ENCODE results near the gene GDPD3.

The GDPD3 gene

DNA sequence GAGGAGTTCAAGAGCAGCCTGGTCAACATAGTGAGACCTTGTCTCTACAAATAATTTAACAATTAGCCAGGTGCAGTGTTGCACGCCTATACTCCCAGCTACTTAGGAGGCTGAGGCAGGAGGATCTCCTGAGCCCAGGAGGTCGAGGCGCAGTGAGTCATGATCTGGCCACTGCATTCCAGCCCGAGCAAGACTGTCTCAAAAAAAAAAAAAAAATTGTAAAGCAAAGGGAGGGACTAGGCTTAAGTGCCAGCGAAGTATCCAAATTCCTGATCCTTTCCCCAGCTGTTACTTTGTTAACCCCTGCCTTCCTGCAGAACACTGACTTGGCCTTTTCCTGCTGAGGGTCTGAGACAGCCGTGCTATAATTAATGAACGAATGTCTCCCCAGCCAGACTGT, 2.7 kb downstream of the GDPD3 start:
- Histone ChIP-seq H3K9me3 (replicated peaks; ENCODE audit: low read length) (no peaks in the 10 kb centered on the region), H3K4me2 (ENCODE audit: low read length) (no peak overlapping the region), H3K4me1 (ENCODE audit: control insufficient read depth, insufficient read depth, low read length) (peaks cover 21% of the 10 kb centered on the region), H3K9ac (ENCODE audit: low read depth, low read length) (no peak overlapping the region), H3K27me3 (ENCODE audit: control insufficient read depth, insufficient read depth, low read length) (no peaks in the 10 kb centered on the region), H3K4me3 (ENCODE audit: low read length) (no peak overlapping the region), H3K36me3 (ENCODE audit: insufficient read depth, low read length) (peaks cover 44% of the 10 kb centered on the region)

DNA sequence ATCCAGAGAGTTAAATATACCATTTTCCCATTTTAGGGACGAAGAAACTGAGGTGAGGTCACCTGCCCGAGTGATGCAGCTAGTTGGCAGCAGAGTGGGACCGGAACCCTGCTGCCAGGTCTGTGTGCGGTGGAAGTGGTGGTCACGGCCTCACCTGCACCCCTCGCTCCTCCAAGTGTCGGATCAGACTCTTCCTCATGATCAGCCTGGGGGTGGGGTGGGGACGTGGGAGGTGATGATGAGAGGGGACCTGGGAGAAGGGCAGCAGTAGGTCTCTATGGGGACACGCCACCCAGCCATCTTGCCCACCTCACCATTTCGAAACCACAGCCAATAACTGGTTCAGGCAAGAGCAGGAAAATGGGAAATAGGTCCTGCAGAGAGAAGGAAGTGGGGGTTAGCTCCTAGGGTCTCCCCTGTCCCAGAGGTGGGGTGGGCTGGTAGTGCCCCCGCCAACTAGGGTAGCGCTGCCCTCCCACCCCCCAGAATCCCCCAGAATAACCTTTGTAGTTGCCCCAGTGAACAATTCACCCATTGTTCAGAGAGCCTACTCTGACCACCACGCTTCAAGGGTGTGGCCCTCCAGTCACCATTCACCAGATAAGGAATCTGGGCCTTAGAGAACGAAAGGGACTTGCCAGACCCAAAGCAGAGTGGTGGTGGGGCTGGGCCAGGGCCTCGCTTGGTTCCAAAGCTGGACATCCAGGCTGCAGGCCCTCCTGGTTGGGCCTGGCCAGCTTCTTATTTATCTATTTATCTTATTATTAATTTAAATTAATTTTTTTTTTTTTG, 5.1 kb downstream of the GDPD3 start:
- no peak overlapping the region for H3K4me3 ChIP-seq (ENCODE audit: low read length)
- peaks cover 51% of the 10 kb centered on the region for H3K36me3 ChIP-seq (ENCODE audit: insufficient read depth, low read length)
- no peak overlapping the region for H3K9ac ChIP-seq (ENCODE audit: low read depth, low read length)
- no peak overlapping the region for H3K4me2 ChIP-seq (ENCODE audit: low read length)
- H3K4me1 ChIP-seq (ENCODE audit: control insufficient read depth, insufficient read depth, low read length): peaks cover 8% of the 10 kb centered on the region
- H3K9me3 ChIP-seq (replicated peaks; ENCODE audit: low read length): no peaks in the 10 kb centered on the region
- no peaks in the 10 kb centered on the region for H3K27me3 ChIP-seq (ENCODE audit: control insufficient read depth, insufficient read depth, low read length)

DNA sequence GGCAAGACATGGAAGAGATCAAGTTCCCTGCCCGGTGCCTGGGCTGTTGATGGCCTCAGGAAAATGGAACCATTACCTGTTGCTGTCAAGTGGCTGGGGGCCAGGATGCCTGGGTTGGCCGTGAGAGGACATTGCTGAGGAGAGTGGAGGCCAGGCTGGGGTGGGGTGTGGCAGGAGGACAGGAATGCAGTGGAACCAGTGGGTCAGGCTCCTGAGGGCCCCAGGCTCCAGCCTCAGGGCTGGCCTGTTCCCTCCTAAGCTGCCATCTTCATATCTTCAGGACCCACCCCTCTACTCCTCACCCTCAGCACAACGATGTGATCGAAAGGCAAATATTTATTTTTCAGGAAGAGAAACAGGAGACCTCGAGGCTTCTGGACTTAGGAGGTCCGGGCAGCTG, 8.8 kb downstream of the GDPD3 start:
- Histone ChIP-seq H3K9ac (ENCODE audit: low read depth, low read length) (no peak overlapping the region), H3K36me3 (ENCODE audit: insufficient read depth, low read length) (peaks cover 28% of the 10 kb centered on the region), H3K9me3 (replicated peaks; ENCODE audit: low read length) (no peaks in the 10 kb centered on the region), H3K27me3 (ENCODE audit: control insufficient read depth, insufficient read depth, low read length) (no peaks in the 10 kb centered on the region), H3K4me1 (ENCODE audit: control insufficient read depth, insufficient read depth, low read length) (no peaks in the 10 kb centered on the region), H3K4me2 (ENCODE audit: low read length) (no peak overlapping the region), H3K4me3 (ENCODE audit: low read length) (no peak overlapping the region)

DNA sequence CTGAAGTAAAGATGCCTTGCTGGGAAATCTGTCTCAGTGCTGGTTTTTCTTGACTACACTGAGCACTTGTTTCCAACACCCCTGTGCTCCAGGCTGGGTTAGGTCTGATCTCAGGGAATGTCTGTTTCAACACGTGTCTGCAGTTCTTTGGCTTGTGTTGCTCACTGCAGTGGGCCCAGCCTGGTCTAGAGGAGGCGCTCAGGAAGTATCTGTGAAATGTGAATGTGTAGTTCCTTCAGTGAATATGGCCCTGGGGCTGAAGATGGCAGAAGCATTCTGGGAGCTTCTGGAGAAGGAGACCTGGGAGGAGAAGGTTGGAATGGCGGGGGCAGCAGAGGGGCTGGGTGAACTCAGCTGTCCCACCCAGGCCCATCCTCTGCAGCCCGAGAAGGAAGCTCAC, 9.2 kb downstream of the GDPD3 start:
- Histone ChIP-seq H3K9ac (ENCODE audit: low read depth, low read length) (no peak overlapping the region), H3K9me3 (replicated peaks; ENCODE audit: low read length) (no peaks in the 10 kb centered on the region), H3K4me2 (ENCODE audit: low read length) (no peak overlapping the region), H3K27me3 (ENCODE audit: control insufficient read depth, insufficient read depth, low read length) (no peaks in the 10 kb centered on the region), H3K4me1 (ENCODE audit: control insufficient read depth, insufficient read depth, low read length) (no peaks in the 10 kb centered on the region), H3K4me3 (ENCODE audit: low read length) (no peak overlapping the region), H3K36me3 (ENCODE audit: insufficient read depth, low read length) (peaks cover 28% of the 10 kb centered on the region)

DNA sequence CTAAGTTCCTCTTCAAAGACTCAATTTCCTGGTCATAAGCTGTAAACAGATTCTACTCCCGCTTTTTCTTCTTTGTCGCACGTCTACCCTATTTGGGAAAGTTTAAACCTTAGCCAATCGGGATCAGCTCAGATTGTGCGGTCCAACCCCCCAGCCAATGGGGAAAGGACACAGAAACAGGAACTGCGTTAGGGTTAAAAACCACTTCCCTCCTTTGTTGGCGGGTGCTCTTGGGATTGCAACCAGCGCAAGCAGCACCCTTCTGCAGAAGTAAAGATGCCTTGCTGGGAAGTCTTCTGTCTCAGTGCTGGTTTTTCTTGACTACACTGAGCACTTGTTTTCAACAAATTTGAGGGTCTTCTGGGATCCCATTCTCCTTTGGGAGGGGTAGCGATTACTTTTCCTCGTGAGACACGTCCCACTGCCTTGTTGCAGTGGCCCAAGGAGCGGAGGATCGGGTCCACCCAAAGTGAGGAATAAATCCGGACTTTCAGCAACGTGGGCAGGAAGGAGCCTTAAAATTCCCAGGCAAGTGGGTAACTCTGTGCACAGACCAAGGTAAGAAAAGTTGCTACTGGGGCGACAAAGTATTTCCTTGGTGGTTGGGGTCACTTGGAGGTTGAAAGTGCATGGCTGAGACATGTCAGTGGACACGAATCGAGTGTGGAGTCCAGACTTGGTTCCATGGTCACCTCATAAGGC, 16.3 kb downstream of the GDPD3 start:
- H3K9me3 ChIP-seq (replicated peaks; ENCODE audit: low read length): peaks cover 13% of the 10 kb centered on the region
- H3K4me3 ChIP-seq (ENCODE audit: low read length): peak overlapping the region; percentile 66
- peaks cover 9% of the 10 kb centered on the region for H3K36me3 ChIP-seq (ENCODE audit: insufficient read depth, low read length)
- H3K9ac ChIP-seq (ENCODE audit: low read depth, low read length): peak overlapping the region; percentile 84
- no peaks in the 10 kb centered on the region for H3K27me3 ChIP-seq (ENCODE audit: control insufficient read depth, insufficient read depth, low read length)
- peaks cover 24% of the 10 kb centered on the region for H3K4me1 ChIP-seq (ENCODE audit: control insufficient read depth, insufficient read depth, low read length)
- peak overlapping the region; percentile 83 for H3K4me2 ChIP-seq (ENCODE audit: low read length)

DNA sequence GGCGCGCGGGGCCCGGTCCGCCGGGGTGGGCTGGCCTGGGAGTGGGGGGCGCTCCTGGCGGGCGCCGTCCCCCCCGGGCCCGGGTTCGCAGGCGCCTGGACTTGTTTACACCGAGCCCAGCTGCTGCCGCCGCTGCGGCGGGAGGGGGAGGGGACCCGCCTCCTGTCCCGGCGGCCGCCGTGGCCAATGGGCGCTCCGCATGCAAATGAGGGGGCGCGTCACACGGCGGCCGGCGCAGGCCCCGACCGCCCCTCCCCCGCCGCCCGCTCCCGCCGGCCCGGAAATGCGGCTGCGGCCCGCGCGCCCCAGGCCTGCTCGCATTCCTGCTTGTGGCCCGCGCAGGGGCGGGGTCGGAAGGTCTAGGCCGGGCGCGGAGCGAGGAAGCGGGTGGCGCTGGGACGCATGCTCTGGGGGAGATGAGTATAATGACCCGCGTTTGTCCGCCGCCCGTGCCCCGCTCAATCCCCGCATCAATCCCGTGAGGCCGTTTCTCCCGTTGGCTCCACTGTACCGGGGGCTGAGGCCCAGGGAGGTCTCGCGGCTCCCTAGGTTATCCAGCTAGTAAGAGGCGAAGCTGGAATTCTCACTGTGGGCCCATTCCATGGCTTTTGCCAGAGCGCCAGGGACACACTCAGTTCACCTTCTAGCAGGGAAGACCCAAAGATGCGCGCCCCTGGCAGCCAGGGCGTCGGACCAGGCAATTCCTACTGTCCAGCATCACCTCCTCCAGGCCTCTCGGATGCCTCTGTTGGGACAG, 17.1 kb downstream of the GDPD3 start, which contains the start of gene YPEL3:
Gene YPEL3, minus strand, starts transcription at position 109 of the 757 bp plus-strand sequence. CDS start 731 bp downstream, outside the sequence.
- H3K4me1 ChIP-seq (ENCODE audit: control insufficient read depth, insufficient read depth, low read length): peaks cover 30% of the 10 kb centered on the region
- H3K9ac ChIP-seq (ENCODE audit: low read depth, low read length): peak within 1 kb of the TSS; percentile 84
- H3K9me3 ChIP-seq (replicated peaks; ENCODE audit: low read length): peaks cover 13% of the 10 kb centered on the region
- no peaks in the 10 kb centered on the region for H3K27me3 ChIP-seq (ENCODE audit: control insufficient read depth, insufficient read depth, low read length)
- H3K36me3 ChIP-seq (ENCODE audit: insufficient read depth, low read length): peaks cover 9% of the 10 kb centered on the region
- peak within 1 kb of the TSS; percentile 96 for H3K4me2 ChIP-seq (ENCODE audit: low read length)
- H3K4me3 ChIP-seq (ENCODE audit: low read length): peak within 1 kb of the TSS; percentile 76

DNA sequence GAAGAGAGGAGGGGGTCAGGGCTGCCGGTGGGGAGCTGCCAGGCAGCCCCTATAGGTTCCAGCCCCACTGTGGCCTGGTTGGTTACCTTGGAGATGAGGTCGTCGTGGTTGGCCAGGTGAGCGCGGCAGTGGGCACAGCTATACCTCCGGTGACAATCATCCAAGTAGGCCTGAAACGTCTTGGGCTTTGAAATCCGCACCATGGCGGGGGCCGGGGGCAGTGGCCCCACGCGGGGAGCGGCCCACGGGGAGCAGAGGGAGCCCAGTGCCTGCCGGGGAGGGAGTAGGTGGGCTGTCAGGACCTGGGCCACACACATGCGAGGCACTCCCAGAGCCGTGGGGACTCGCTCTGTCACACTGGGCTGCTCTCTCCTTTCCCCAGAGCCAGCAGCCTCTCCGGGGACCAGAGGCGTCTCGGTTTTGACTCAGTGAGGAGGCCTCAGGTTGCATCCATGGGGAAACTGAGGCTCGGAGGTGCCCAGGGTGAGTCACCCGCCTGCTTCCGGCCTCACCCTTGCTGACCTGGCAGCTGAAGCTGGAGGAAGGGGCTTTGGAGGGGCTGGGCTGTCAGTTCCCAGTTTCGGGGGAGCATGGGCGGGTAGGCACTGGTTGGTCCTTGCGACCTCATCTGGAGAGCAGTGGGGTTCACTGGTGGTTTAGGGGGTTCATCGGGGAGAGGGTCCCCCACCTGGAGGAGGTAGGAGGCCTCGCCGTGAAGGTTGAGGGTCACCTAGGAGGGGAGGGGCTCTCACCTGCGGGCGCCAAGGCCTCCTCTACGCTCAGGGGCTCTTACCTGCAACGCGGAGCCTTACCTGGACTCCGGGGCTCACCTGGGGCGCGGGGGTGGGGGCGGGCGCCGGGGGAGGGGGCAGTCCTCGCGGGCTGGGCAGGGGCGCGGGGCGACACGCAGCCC, 17.9 kb downstream of the GDPD3 start:
- H3K9me3 ChIP-seq (replicated peaks; ENCODE audit: low read length): peaks cover 13% of the 10 kb centered on the region
- H3K4me1 ChIP-seq (ENCODE audit: control insufficient read depth, insufficient read depth, low read length): peaks cover 34% of the 10 kb centered on the region
- peak overlapping the region; percentile 96 for H3K4me2 ChIP-seq (ENCODE audit: low read length)
- no peaks in the 10 kb centered on the region for H3K27me3 ChIP-seq (ENCODE audit: control insufficient read depth, insufficient read depth, low read length)
- peak overlapping the region; percentile 74 for H3K9ac ChIP-seq (ENCODE audit: low read depth, low read length)
- H3K4me3 ChIP-seq (ENCODE audit: low read length): peak overlapping the region; percentile 76
- H3K36me3 ChIP-seq (ENCODE audit: insufficient read depth, low read length): peaks cover 9% of the 10 kb centered on the region

DNA sequence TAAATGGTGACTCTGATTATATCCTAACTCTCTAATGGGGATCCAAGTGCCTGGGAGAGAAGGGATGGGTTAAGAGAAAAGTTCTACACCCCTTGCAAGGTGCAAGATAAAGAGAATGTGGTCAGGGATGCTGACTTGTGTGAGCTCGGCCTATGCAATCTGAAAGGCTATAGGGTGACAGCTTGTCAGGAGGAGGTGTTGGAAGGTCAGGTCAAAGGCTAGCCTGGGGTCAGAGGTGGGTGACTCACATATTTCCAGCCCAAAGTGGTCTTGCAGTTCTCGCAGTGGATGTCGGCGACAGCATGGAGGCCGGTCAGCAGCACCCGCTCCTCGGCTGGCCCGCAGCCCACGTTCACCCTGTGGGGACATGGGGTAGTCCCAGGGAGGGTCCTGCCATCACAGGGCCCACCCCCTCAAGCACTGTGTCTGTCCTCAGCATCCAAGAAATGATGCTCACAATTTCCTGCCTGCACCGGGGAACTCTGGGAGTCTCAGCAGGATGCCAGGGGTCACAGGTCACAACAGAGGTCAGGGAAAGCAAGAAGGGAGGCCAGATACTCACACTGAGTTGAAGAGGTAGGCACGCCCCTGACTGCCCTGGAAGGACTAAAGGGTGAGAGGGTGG, 18.7 kb downstream of the GDPD3 start:
- H3K9me3 ChIP-seq (replicated peaks; ENCODE audit: low read length): peaks cover 13% of the 10 kb centered on the region
- peak overlapping the region; percentile 74 for H3K9ac ChIP-seq (ENCODE audit: low read depth, low read length)
- H3K36me3 ChIP-seq (ENCODE audit: insufficient read depth, low read length): peaks cover 9% of the 10 kb centered on the region
- peaks cover 41% of the 10 kb centered on the region for H3K4me1 ChIP-seq (ENCODE audit: control insufficient read depth, insufficient read depth, low read length)
- no peaks in the 10 kb centered on the region for H3K27me3 ChIP-seq (ENCODE audit: control insufficient read depth, insufficient read depth, low read length)
- H3K4me2 ChIP-seq (ENCODE audit: low read length): peak overlapping the region; percentile 96
- H3K4me3 ChIP-seq (ENCODE audit: low read length): peak overlapping the region; percentile 76

DNA sequence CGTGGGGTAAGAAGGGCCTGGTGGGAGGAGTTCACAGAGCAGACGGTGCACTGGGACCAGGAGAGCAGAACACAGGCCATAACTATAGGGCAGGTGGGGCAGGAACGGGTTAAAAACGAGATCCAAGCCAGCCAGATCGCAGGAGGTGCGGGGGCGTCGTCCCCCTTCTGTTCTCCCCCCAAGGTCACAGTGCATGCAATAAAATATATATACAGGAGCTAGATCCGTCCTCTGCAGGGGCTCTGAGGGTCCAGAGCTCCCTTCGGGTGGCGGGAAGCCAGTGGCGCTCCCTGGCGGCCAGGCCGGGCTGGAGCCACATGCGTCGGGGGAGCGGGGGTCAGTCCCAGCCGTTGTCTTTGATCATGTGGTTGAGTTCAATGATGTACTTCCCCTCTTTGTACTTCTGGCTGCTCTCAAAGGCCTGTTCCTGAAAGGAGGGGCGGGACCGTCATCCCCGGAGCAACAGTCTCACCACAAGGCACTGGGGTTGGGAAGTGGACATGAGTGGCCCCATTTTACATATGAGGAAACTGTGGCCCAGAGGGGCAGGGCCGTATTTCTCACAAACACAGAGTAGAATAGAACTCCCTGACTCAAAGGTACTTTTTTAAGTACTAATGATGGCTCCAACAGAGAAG, 20.8 kb downstream of the GDPD3 start:
- Histone ChIP-seq H3K27me3 (ENCODE audit: control insufficient read depth, insufficient read depth, low read length) (no peaks in the 10 kb centered on the region), H3K9ac (ENCODE audit: low read depth, low read length) (peak overlapping the region; percentile 60), H3K4me1 (ENCODE audit: control insufficient read depth, insufficient read depth, low read length) (peaks cover 45% of the 10 kb centered on the region), H3K36me3 (ENCODE audit: insufficient read depth, low read length) (peaks cover 9% of the 10 kb centered on the region), H3K4me2 (ENCODE audit: low read length) (peak overlapping the region; percentile 97), H3K4me3 (ENCODE audit: low read length) (peak overlapping the region; percentile 69), H3K9me3 (replicated peaks; ENCODE audit: low read length) (peaks cover 10% of the 10 kb centered on the region)
